Medulla oblongata (tissue), 1 donor: Measurements from ENCODE around the gene RIF1.

Source experiments
- DNase-seq: peaks from one replicate; pipeline ENCODE4 v3.0.0-alpha.2; 2015; ENCODE audit errors: extremely low spot score

The RIF1 gene, protein sequence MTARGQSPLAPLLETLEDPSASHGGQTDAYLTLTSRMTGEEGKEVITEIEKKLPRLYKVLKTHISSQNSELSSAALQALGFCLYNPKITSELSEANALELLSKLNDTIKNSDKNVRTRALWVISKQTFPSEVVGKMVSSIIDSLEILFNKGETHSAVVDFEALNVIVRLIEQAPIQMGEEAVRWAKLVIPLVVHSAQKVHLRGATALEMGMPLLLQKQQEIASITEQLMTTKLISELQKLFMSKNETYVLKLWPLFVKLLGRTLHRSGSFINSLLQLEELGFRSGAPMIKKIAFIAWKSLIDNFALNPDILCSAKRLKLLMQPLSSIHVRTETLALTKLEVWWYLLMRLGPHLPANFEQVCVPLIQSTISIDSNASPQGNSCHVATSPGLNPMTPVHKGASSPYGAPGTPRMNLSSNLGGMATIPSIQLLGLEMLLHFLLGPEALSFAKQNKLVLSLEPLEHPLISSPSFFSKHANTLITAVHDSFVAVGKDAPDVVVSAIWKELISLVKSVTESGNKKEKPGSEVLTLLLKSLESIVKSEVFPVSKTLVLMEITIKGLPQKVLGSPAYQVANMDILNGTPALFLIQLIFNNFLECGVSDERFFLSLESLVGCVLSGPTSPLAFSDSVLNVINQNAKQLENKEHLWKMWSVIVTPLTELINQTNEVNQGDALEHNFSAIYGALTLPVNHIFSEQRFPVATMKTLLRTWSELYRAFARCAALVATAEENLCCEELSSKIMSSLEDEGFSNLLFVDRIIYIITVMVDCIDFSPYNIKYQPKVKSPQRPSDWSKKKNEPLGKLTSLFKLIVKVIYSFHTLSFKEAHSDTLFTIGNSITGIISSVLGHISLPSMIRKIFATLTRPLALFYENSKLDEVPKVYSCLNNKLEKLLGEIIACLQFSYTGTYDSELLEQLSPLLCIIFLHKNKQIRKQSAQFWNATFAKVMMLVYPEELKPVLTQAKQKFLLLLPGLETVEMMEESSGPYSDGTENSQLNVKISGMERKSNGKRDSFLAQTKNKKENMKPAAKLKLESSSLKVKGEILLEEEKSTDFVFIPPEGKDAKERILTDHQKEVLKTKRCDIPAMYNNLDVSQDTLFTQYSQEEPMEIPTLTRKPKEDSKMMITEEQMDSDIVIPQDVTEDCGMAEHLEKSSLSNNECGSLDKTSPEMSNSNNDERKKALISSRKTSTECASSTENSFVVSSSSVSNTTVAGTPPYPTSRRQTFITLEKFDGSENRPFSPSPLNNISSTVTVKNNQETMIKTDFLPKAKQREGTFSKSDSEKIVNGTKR (N-terminal part only)

GRCh38 chr2:151409601-151410484 lies at the start of gene RIF1:
TSS of gene RIF1 (plus strand) at chr2:151409902. CDS start at chr2:151410424, 522 bp downstream.
- peak; percentile 85 for DNase-seq

- no peak for DNase-seq
Observed at GRCh38 chr2:151361674-151362370, 47.9 kb upstream of the RIF1 start.

GRCh38 chr2:151363709-151364108 lies 46.0 kb upstream of the RIF1 start:
- DNase-seq: peak; percentile 70

DNA sequence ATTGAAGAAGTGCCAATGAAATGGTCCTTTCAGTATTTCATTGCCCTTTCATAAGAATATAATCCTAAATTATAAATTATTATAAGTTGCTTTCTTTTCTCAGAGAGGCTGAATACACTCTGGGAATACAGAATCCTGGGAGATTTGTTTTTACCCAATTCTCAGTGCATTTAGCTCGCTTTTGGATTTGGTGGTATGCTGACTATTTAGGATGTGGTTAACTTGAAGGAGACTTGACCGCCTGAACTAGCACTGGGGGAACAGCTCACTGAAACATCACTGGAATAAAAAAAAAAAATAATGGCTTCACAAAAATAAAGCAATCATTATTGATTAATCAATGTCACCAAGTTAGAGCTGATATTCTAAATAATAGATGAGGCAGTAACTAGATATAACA lies 42.1 kb upstream of the RIF1 start:
- no peak for DNase-seq

GRCh38 chr2:151374436-151374835 lies 35.3 kb upstream of the RIF1 start:
- no peak for DNase-seq

DNA sequence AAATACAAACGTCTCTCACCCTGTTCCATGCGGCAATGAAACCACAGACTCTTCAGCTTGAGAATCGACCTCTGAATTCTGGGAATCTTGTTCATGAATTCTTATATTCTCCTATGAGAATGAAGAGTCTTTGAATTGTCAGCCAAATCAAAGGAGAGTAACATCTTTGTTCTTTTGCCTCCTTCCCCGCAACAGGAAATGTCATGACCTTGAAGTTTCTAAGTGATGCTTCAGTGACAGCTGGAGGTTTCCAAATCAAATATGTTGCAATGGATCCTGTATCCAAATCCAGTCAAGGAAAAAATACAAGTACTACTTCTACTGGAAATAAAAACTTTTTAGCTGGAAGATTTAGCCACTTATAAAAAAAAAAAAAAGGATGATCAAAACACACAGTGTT lies 30.5 kb upstream of the RIF1 start:
- DNase-seq: no peak

DNA sequence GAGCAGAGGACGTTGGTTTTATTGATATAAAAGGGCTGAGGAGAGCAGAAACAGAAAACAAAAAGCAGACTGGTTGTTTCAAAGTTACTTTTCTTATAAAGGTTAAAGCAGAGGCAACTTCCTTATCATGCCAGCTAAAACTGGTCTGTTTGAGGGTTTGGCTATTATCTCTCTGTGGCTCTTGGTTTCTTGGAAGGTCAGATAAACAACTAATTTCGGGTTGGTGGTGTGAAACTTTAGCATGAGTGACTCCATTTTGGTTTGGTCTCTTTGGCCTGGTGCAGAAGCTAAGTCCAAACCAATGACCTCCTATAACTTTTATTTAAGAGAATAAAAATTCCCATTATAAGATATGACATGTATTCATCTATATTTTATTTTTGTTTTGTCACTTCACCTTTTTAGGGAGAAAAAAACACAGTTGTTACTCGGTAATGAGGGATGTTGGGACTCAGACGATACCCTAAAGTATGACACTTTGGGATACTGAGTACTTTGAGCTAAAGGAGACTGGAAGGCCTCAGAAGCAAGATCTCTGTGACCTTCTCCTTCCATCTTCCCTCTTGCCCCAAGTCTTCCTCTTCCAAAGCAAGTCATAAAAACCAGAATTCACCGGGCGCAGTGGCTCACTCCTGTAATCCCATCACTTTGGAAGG lies 29.0 kb upstream of the RIF1 start:
- no peak for DNase-seq

GRCh38 chr2:151381266-151381665 lies 28.4 kb upstream of the RIF1 start:
- DNase-seq: no peak

DNA sequence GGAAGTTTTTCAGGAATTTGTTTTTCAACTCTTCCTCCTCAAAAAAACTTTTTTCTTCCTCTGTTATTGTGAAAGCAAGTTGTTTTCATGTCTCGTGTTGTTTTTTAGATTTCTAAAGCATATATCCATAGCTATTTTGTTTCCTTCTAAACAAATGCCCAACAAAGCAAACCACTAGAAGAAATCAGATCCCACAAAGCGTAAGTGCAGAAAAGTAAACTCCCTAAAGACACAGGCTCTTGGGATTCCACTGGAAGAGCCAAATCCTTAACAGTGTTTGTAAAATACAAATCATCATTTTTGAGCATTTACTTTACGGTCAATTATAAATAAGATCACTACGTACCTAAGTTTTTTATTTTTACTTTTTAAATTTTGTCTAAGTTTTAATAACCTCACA lies 21.7 kb upstream of the RIF1 start:
- DNase-seq: no peak

- DNase-seq: no peak
Observed at GRCh38 chr2:151391436-151391835, 18.3 kb upstream of the RIF1 start.

DNA sequence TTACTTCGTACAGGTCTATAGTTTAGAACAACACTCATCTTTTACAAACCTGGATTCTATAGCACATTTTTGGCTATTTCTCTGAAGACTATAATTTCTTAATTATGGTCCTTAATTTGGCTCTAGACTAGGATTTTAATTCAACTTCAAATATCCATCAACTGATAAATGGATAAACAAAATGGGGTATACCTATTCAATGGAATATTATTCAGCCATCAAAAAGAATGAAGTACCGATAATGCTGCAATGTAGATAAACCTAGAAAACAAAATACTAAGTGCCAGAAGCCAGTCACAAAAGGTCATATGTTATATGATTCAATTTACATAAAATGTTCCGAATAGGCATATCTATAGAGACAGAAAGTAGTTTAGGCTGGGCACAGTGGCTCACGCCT lies 15.2 kb upstream of the RIF1 start:
- DNase-seq: no peak

- DNase-seq: no peak
Observed at GRCh38 chr2:151395509-151396374, 14.0 kb upstream of the RIF1 start.

- DNase-seq: no peak
Observed at GRCh38 chr2:151399981-151400380, 9.7 kb upstream of the RIF1 start.

DNA sequence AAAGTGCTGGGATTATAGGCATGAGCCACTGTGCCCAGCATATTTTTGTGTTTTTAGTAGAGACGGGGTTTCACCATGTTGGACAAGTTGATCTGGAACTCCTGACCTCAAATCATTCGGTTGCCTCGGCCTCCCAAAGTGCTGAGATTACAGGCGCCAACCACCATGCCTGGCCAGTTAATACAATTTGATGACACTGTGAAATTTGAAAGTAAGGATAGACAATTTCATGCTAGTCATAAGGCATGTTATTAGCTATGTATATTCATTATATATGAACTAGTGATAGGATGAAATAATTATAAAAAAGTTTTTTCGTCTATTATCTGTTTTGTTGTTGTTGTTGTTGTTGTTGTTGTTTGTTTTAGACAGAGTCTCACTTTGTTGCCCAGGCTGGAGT lies 8.6 kb upstream of the RIF1 start:
- no peak for DNase-seq

DNA sequence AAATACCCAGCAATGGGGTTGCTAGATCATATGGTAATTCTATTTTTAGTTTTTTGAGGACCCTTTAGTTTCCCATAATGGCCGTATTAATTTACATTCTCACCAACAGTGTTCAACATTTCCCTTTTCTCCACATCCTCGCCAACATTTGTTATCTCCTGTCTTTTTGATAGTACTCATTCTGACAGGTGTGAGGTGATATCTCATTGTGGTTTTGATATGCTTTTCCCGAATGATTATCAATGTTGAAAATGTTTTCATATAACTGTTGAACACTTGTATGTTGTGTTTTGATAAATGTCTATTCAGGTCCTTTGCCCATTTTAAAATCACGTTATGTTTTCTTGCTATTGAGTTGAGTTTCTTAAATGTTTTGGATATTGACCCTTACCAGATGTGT lies 5.8 kb upstream of the RIF1 start:
- DNase-seq: no peak

DNA sequence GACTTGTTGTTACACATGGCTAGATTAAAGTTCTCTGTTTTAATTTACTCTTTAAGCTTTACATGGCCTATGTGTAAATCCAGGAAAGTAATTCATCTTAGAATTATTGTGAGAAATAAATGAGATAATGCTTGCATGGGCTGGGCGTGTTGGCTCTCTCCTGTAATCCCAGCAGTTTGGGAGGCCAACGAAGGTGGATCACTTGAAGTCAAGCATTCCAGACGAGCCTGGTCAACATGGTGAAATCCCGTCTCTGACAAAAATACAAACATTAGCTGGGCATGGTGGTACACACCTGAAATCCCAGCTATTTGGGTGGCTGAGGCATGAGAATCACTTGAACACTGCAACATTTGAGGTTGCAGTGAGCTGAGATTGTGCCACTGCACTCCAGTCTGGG lies 4.3 kb upstream of the RIF1 start:
- DNase-seq: no peak

DNA sequence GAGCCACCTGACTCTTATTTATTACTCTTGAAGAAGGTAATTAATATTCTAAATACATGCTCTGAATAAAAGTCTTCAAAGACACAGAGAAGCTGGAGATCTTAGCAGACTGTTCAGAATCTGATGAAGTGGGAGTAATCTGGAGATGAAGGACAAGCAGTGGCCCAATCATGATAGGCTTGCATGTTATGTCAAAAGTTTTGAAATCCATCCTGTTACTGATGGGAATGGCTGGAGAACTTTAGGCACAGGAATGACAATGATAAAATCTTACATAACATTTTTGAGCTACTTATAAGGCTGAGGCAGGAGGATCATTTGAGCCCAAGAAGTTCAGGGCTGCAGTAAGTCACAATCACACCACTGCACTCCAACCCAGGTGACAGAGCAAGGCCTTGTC lies 2.4 kb upstream of the RIF1 start:
- no peak for DNase-seq

GRCh38 chr2:151408788-151409600 lies 708 bp upstream of the RIF1 start:
- no peak for DNase-seq
